Upper lobe of left lung (tissue), 4 donors: Measurements from ENCODE around the gene GNS.

Experiments
- EP300 ChIP-seq, 4 donors: sonication (generic); formaldehyde crosslinking; IDR thresholded peaks; one replicate each; pipeline ENCODE4 v1.5.1; 2017; ENCODE audit warnings: antibody characterized with exemption in 4 of 4, control low read depth in 2 of 4
- POLR2A ChIP-seq, 4 donors: fragments of 450-650 bp; IDR thresholded peaks; one replicate each; pipeline ENCODE4 v1.5.1; 2016 to 2017; ENCODE audit warnings: antibody characterized with exemption in 4 of 4, mild to moderate bottlenecking in 2 of 4

DNA sequence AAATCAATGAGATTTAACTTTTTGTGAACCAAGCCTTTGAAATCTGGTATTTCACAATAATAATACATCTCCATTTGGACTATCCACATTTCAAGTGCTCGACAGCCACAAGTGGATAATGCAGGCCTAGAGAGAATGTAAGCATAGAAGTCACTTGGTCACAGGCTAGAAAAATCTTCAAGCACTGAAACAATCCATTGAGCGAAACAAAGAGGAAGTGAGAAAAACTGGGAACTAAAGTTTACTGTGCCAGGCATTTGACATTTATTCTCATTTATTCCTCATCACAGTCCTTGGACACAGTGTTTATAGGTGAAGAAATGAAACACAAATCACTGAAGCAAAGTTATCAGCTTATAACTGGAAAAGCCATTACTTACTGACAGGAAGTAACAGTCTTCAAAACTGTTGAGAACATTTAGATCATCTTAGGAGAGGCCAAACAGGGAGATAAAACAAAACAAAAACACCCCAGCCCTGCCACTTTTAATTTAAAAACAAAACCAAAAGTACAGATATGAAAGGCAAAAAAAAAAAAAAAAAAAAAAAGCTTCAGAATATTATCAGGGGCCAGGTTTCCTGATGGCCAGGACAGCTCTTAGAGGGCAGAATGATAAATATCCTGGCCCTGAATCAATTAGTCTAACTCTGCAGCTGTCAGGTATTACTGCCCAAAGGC is 29.2 kb downstream of the GNS start:
- TF ChIP-seq POLR2A (IDR thresholded peaks at IDR 0.05) (no peak), EP300 (IDR thresholded peaks at IDR 0.05) (no peak)
